ENCODE measurements around the gene CMTM8.

DNA sequence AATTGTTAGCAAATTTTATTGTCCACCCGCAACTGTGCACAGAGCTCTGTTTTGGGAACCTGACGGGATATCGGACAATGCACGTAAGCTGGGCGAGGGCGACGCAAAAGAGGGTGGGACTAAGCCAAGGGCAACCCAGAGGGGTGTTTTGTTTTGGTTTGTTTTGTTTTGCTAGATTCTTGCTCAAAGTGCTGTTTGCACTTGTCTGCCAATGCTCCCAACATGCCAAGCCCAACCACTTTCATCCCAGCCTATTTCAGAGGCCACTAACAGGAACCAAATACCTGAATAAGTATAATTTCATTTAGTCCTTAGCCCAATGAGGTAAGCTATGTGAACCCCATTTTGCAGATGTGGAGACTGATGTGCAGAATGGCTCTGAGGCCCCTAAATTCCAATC, 143.4 kb downstream of the CMTM8 start:
- TF ChIP-seq TAF1 (IDR thresholded peaks at IDR 0.05; ENCODE audit: low read depth, low read length): no peak
- TF ChIP-seq, protein P1, sequence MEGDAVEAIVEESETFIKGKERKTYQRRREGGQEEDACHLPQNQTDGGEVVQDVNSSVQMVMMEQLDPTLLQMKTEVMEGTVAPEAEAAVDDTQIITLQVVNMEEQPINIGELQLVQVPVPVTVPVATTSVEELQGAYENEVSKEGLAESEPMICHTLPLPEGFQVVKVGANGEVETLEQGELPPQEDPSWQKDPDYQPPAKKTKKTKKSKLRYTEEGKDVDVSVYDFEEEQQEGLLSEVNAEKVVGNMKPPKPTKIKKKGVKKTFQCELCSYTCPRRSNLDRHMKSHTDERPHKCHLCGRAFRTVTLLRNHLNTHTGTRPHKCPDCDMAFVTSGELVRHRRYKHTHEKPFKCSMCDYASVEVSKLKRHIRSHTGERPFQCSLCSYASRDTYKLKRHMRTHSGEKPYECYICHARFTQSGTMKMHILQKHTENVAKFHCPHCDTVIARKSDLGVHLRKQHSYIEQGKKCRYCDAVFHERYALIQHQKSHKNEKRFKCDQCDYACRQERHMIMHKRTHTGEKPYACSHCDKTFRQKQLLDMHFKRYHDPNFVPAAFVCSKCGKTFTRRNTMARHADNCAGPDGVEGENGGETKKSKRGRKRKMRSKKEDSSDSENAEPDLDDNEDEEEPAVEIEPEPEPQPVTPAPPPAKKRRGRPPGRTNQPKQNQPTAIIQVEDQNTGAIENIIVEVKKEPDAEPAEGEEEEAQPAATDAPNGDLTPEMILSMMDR (IDR thresholded peaks at IDR 0.05; ENCODE audit: control extremely low read depth in 1 of 3, insufficient read depth in 1 of 3, low read depth in 1 of 3, low read length in 3 of 3): no peak
- TF ChIP-seq BACH1 (IDR thresholded peaks at IDR 0.05; ENCODE audit: low read length): no peak
- no peak for TF ChIP-seq POLR2A (IDR thresholded peaks at IDR 0.05; ENCODE audit: control extremely low read depth in 1 of 2, low read depth in 2 of 2, low read length in 2 of 2)
- no peak for TF ChIP-seq SUZ12 (IDR thresholded peaks at IDR 0.05; ENCODE audit: low read length)
- TF ChIP-seq EGR1 (IDR thresholded peaks at IDR 0.05; ENCODE audit: borderline replicate concordance, low read depth, low read length): no peak
